Breast epithelium (tissue), 3 donors: ENCODE measurements around the gene AZU1.

Experiments used
- CTCF ChIP-seq, 3 donors: fragments of 450-650 bp; IDR thresholded peaks; one replicate each; pipeline ENCODE4 v1.5.1; 2016 to 2017; ENCODE audit warnings: antibody characterized with exemption in 3 of 3, mild to moderate bottlenecking in 3 of 3, moderate library complexity in 3 of 3
- POLR2A ChIP-seq: fragments of 450-650 bp; IDR thresholded peaks from one replicate; pipeline ENCODE4 v1.6.1; 2016; ENCODE audit warnings: antibody characterized with exemption, mild to moderate bottlenecking, moderate library complexity

- TF ChIP-seq POLR2A: no peak
- TF ChIP-seq CTCF (IDR thresholded peaks at IDR 0.05): no peak
Measured at GRCh38 chr19:873084-873483, 45.4 kb downstream of the AZU1 start.
